GM23338 (cell line): ENCODE measurements around the gene SLC39A7. TPM values are rescaled to one million over a fixed set of nuclear protein-coding genes. Genes with fewer than 3 reads are reported as not detected.

Experiments used
- ATAC-seq: fragments of 200-7000 bp; cut with Tn5 transposase; 3 replicates; pipeline ENCODE4 v1.9.1; 2020
- DNase-seq: peaks from one replicate; pipeline ENCODE4 v3.0.0-alpha.2; 2015; ENCODE audit warnings: low spot score
- H2AFZ ChIP-seq: fragments of 200-600 bp; sonication (generic); 2 replicates; pipeline ENCODE4 v1.8.0; 2016; ENCODE audit warnings: antibody characterized with exemption, mild to moderate bottlenecking, moderate library complexity
- H3F3A ChIP-seq: fragments of 200-600 bp; sonication (generic); replicated peaks from 2 replicates; pipeline ENCODE4 v1.8.0; 2017; ENCODE audit warnings: antibody characterized with exemption, mixed run types, low read depth
- H3K27ac ChIP-seq: fragments of 200-600 bp; sonication (generic); 2 replicates; pipeline ENCODE4 v1.6.1; 2016; ENCODE audit warnings: low read depth
- H3K27me3 ChIP-seq: fragments of 200-600 bp; sonication (generic); 2 replicates; pipeline ENCODE4 v1.8.0; 2016; ENCODE audit warnings: mild to moderate bottlenecking, mixed run types, moderate library complexity; ENCODE audit not compliant: insufficient read depth
- H3K36me3 ChIP-seq: fragments of 200-600 bp; sonication (generic); 2 replicates; pipeline ENCODE4 v1.8.0; 2016; ENCODE audit warnings: mild to moderate bottlenecking; ENCODE audit not compliant: insufficient read depth
- H3K4me1 ChIP-seq: fragments of 200-600 bp; sonication (generic); 2 replicates; pipeline ENCODE4 v1.8.0; 2016; ENCODE audit warnings: mild to moderate bottlenecking, moderate library complexity; ENCODE audit not compliant: insufficient read depth
- H3K4me2 ChIP-seq: fragments of 200-600 bp; sonication (generic); 2 replicates; pipeline ENCODE4 v1.7.1; 2017; ENCODE audit warnings: mixed run types
- H3K4me3 ChIP-seq: fragments of 200-600 bp; sonication (generic); 2 replicates; pipeline ENCODE4 v1.6.1; 2016; ENCODE audit warnings: mixed run types
- H3K79me2 ChIP-seq: fragments of 200-600 bp; sonication (generic); replicated peaks from 2 replicates; pipeline ENCODE4 v1.8.0; 2017; ENCODE audit warnings: mild to moderate bottlenecking; ENCODE audit not compliant: insufficient read depth
- H3K9me2 ChIP-seq: fragments of 200-600 bp; sonication (generic); 2 replicates; pipeline ENCODE4 v1.8.0; 2017; ENCODE audit not compliant: insufficient read depth
- H4K20me1 ChIP-seq: fragments of 200-600 bp; sonication (generic); replicated peaks from 2 replicates; pipeline ENCODE4 v1.8.0; 2017; ENCODE audit warnings: mild to moderate bottlenecking; ENCODE audit not compliant: insufficient read depth
- H3K27ac Mint-ChIP-seq: 2 replicates; pipeline ENCODE4 v1.8.0; 2020; ENCODE audit warnings: inconsistent platforms, mild to moderate bottlenecking, moderate library complexity, mixed read lengths
- H3K27me3 Mint-ChIP-seq: 3 replicates; pipeline ENCODE4 v1.8.0; 2022; ENCODE audit warnings: low read depth, mild to moderate bottlenecking, moderate library complexity, mixed read lengths, inconsistent platforms; ENCODE audit not compliant: insufficient read depth, poor library complexity
- H3K36me3 Mint-ChIP-seq: 3 replicates; pipeline ENCODE4 v1.8.0; 2021; ENCODE audit warnings: low read depth, mild to moderate bottlenecking, inconsistent platforms, moderate library complexity, mixed read lengths
- H3K4me1 Mint-ChIP-seq: 3 replicates; pipeline ENCODE4 v1.8.0; 2020; ENCODE audit warnings: mild to moderate bottlenecking, inconsistent platforms, mixed read lengths
- H3K4me3 Mint-ChIP-seq: 3 replicates; pipeline ENCODE4 v1.8.0; 2021; ENCODE audit warnings: moderate library complexity, mild to moderate bottlenecking, inconsistent platforms, mixed read lengths
- H3K9me3 Mint-ChIP-seq: 3 replicates; pipeline ENCODE4 v1.8.0; 2020; ENCODE audit warnings: moderate library complexity, mild to moderate bottlenecking, inconsistent platforms, mixed read lengths
- CREB1 ChIP-seq: fragments of 250-450 bp; sonication (Bioruptor Pico); IDR thresholded peaks from 2 replicates; pipeline ENCODE4 v1.5.0; 2020; ENCODE audit warnings: low read depth, mild to moderate bottlenecking, moderate library complexity
- EZH2 ChIP-seq: fragments of 200-600 bp; sonication (generic); IDR thresholded peaks from one replicate; pipeline ENCODE4 v1.8.0; 2017; ENCODE audit warnings: antibody characterized with exemption, mild to moderate bottlenecking, low read depth; ENCODE audit not compliant: unreplicated experiment
- EZH2phosphoT487 ChIP-seq: fragments of 200-600 bp; sonication (generic); IDR thresholded peaks from one replicate; pipeline ENCODE4 v1.8.1; 2018; ENCODE audit warnings: antibody characterized with exemption; ENCODE audit not compliant: unreplicated experiment
- JUNB ChIP-seq: IDR thresholded peaks from one replicate; pipeline ENCODE4 v1.6.1; 2016; ENCODE audit warnings: antibody characterized with exemption; ENCODE audit not compliant: unreplicated experiment
- NANOG ChIP-seq: IDR thresholded peaks from 2 replicates; pipeline ENCODE4 v1.6.1; 2016; ENCODE audit warnings: antibody characterized with exemption, borderline replicate concordance
- POLR2AphosphoS5 ChIP-seq: IDR thresholded peaks from 2 replicates; pipeline ENCODE4 v1.6.1; 2016; ENCODE audit warnings: antibody characterized with exemption, low read depth
- STAT1 ChIP-seq: IDR thresholded peaks from one replicate; pipeline ENCODE4 v1.6.1; 2016; ENCODE audit warnings: antibody characterized with exemption; ENCODE audit not compliant: unreplicated experiment
- ZNF331 ChIP-seq: fragments of 250-450 bp; sonication (Bioruptor Pico); IDR thresholded peaks from 2 replicates; pipeline ENCODE4 v1.5.0; 2020; ENCODE audit warnings: low read depth, mild to moderate bottlenecking, moderate library complexity
- polyA plus RNA-seq: library from polyadenylated mRNA; unstranded; fragments of >200 nt; fragmentation: Nextera tagmentation; extraction: Ambion mirVana; gene quantifications from 2 replicates; pipeline ENCODE4 v1.2.1, GENCODE V29; 2016
- total RNA-seq: library from RNA; depleted of rRNA; stranded (reverse); fragments of >200 nt; shearing (Covaris generic); gene quantifications from 2 replicates; pipeline ENCODE4 v1.2.3, GENCODE V29; 2014
- TF ChIP-seq, protein P1 (sequence below): fragments of 250-450 bp; sonication (Bioruptor Pico); IDR thresholded peaks from 2 replicates; pipeline ENCODE4 v1.5.0; 2020; ENCODE audit warnings: mild to moderate bottlenecking, moderate library complexity
- TF ChIP-seq, protein P2 (sequence below), 2 experiments: fragments of 200-600 bp in 1 of 2; sonication (generic) in 1 of 2; conservative IDR thresholded peaks; 2 replicates each; pipeline versions ENCODE4 v1.5.1 to v1.6.1; 2016 to 2017; ENCODE audit warnings: antibody characterized with exemption in 2 of 2, low read depth in 2 of 2, mild to moderate bottlenecking in 2 of 2, moderate library complexity in 1 of 2
- TF ChIP-seq, protein P3 (sequence below): IDR thresholded peaks from 2 replicates; pipeline ENCODE4 v1.6.1; 2016; ENCODE audit warnings: antibody characterized with exemption

SLC39A7 gene
- total and polyA plus RNA-seq, 2 experiments from 2014 or later = 9.0 to 75.9 TPM

DNA sequence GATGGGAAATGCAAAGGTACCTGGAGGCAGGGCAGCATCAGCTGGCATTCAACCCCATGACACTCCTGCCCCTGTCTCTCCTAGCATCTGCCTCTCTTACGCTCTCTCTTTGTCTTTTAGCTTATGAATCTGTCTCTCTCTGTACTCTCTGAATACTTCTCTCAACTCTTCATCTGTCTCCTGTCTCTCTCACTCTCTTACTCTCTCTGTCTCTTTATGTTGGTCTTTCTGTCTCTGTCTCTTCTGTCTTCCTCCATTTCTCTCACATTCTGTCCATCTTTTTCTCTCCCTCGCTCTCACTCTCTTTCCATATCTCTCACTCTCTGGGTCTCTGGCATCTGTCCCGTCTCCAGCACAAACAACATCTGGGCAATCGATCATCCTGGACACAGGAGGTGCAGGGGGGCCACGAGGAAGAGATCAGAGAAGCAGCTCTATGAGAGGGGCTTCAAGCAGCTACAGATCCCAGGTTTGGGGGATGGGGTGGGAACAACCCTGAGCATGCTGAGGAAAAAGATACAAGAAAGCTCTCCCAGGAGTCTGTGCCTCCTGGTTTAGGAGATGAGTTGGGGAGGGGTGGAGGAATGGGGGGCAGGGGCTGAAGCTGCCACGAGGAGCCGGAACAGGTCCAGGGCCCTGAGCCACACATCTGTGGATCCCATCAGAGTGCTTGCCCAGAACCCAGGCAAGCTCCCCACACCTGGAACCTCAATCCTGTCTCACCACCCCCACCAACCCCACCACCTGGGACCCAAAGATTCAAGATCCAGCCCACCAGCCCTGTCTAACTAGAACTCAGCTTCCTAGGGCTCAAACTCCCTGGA is 10.8 kb upstream of the SLC39A7 start:
- no peaks in the 10 kb centered on the region for H4K20me1 ChIP-seq
- H3F3A ChIP-seq = 0 out of 2 replicates have a peak, but pooled peaks cover 2% of the 10 kb centered on the region
- no peaks in the 10 kb centered on the region for H3K79me2 ChIP-seq
- no peak overlapping the region for H3K27ac ChIP-seq
- no peak overlapping the region for H3K4me3 ChIP-seq
- no peak overlapping the region for H3K4me2 ChIP-seq
- H3K4me3 Mint-ChIP-seq = no peak overlapping the region
- H3K27me3 ChIP-seq = peaks cover 27% of the 10 kb centered on the region
- peaks cover 15% of the 10 kb centered on the region for H3K4me1 Mint-ChIP-seq
- no peak overlapping the region for H3K27ac Mint-ChIP-seq
- no peak for ATAC-seq
- H3K27me3 Mint-ChIP-seq = peaks cover 19% of the 10 kb centered on the region
- no peak for DNase-seq
- no peaks in the 10 kb centered on the region; the same call in 1 of the 2 replicates for H3K36me3 ChIP-seq
- H2AFZ ChIP-seq = no peak overlapping the region
- H3K36me3 Mint-ChIP-seq = peaks cover 4% of the 10 kb centered on the region
- TF ChIP-seq STAT1 (no peak), NANOG (no peak), JUNB (no peak), CREB1 (CRISPR knock-in tag) (no peak), POLR2AphosphoS5 (no peak), EZH2 (no peak), ZNF331 (CRISPR knock-in tag) (no peak), EZH2phosphoT487 (no peak)
- TF ChIP-seq, protein P1, sequence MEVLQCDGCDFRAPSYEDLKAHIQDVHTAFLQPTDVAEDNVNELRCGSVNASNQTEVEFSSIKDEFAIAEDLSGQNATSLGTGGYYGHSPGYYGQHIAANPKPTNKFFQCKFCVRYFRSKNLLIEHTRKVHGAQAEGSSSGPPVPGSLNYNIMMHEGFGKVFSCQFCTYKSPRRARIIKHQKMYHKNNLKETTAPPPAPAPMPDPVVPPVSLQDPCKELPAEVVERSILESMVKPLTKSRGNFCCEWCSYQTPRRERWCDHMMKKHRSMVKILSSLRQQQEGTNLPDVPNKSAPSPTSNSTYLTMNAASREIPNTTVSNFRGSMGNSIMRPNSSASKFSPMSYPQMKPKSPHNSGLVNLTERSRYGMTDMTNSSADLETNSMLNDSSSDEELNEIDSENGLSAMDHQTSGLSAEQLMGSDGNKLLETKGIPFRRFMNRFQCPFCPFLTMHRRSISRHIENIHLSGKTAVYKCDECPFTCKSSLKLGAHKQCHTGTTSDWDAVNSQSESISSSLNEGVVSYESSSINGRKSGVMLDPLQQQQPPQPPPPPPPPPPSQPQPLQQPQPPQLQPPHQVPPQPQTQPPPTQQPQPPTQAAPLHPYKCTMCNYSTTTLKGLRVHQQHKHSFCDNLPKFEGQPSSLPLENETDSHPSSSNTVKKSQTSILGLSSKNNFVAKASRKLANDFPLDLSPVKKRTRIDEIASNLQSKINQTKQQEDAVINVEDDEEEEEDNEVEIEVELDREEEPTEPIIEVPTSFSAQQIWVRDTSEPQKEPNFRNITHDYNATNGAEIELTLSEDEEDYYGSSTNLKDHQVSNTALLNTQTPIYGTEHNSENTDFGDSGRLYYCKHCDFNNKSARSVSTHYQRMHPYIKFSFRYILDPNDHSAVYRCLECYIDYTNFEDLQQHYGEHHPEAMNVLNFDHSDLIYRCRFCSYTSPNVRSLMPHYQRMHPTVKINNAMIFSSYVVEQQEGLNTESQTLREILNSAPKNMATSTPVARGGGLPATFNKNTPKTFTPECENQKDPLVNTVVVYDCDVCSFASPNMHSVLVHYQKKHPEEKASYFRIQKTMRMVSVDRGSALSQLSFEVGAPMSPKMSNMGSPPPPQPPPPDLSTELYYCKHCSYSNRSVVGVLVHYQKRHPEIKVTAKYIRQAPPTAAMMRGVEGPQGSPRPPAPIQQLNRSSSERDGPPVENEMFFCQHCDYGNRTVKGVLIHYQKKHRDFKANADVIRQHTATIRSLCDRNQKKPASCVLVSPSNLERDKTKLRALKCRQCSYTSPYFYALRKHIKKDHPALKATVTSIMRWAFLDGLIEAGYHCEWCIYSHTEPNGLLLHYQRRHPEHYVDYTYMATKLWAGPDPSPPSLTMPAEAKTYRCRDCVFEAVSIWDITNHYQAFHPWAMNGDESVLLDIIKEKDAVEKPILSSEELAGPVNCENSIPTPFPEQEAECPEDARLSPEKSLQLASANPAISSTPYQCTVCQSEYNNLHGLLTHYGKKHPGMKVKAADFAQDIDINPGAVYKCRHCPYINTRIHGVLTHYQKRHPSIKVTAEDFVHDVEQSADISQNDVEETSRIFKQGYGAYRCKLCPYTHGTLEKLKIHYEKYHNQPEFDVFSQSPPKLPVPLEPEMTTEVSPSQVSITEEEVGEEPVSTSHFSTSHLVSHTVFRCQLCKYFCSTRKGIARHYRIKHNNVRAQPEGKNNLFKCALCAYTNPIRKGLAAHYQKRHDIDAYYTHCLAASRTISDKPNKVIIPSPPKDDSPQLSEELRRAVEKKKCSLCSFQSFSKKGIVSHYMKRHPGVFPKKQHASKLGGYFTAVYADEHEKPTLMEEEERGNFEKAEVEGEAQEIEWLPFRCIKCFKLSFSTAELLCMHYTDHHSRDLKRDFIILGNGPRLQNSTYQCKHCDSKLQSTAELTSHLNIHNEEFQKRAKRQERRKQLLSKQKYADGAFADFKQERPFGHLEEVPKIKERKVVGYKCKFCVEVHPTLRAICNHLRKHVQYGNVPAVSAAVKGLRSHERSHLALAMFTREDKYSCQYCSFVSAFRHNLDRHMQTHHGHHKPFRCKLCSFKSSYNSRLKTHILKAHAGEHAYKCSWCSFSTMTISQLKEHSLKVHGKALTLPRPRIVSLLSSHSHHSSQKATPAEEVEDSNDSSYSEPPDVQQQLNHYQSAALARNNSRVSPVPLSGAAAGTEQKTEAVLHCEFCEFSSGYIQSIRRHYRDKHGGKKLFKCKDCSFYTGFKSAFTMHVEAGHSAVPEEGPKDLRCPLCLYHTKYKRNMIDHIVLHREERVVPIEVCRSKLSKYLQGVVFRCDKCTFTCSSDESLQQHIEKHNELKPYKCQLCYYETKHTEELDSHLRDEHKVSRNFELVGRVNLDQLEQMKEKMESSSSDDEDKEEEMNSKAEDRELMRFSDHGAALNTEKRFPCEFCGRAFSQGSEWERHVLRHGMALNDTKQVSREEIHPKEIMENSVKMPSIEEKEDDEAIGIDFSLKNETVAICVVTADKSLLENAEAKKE (CRISPR knock-in tag) = no peak
- TF ChIP-seq, protein P2, sequence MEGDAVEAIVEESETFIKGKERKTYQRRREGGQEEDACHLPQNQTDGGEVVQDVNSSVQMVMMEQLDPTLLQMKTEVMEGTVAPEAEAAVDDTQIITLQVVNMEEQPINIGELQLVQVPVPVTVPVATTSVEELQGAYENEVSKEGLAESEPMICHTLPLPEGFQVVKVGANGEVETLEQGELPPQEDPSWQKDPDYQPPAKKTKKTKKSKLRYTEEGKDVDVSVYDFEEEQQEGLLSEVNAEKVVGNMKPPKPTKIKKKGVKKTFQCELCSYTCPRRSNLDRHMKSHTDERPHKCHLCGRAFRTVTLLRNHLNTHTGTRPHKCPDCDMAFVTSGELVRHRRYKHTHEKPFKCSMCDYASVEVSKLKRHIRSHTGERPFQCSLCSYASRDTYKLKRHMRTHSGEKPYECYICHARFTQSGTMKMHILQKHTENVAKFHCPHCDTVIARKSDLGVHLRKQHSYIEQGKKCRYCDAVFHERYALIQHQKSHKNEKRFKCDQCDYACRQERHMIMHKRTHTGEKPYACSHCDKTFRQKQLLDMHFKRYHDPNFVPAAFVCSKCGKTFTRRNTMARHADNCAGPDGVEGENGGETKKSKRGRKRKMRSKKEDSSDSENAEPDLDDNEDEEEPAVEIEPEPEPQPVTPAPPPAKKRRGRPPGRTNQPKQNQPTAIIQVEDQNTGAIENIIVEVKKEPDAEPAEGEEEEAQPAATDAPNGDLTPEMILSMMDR (conservative IDR thresholded peaks at IDR 0.05; ENCODE audit: low read depth in 2 of 2) = no peak
- TF ChIP-seq, protein P3, sequence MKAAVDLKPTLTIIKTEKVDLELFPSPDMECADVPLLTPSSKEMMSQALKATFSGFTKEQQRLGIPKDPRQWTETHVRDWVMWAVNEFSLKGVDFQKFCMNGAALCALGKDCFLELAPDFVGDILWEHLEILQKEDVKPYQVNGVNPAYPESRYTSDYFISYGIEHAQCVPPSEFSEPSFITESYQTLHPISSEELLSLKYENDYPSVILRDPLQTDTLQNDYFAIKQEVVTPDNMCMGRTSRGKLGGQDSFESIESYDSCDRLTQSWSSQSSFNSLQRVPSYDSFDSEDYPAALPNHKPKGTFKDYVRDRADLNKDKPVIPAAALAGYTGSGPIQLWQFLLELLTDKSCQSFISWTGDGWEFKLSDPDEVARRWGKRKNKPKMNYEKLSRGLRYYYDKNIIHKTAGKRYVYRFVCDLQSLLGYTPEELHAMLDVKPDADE = no peak
- no peaks in the 10 kb centered on the region for H3K9me3 Mint-ChIP-seq
- peaks cover 11% of the 10 kb centered on the region for H3K4me1 ChIP-seq
- no peaks in the 10 kb centered on the region for H3K9me2 ChIP-seq
